ENCODE data around the gene GDF2. TPM values are rescaled to one million over a fixed set of nuclear protein-coding genes. Genes with fewer than 3 reads are reported as not detected.

GDF2 gene
- total RNA-seq, 1 experiment from 2014 or later = not detected

- intact Hi-C loops (cut with micrococcal nuclease; ENCODE audit: unreplicated experiment) = no loop called here
- no peaks in the 10 kb centered on the region for H3K36me3 Mint-ChIP-seq (ENCODE audit: insufficient read depth, unreplicated experiment)
- Histone ChIP-seq H3K4me3 (ENCODE audit: low read depth, low read length) (no peak overlapping the region), H3K36me3 (ENCODE audit: control insufficient read depth, insufficient read depth, low read length) (no peaks in the 10 kb centered on the region), H3K9me3 (no peaks in the 10 kb centered on the region), H3K27me3 (replicated peaks; ENCODE audit: control insufficient read depth, insufficient read depth, low read length) (no peaks in the 10 kb centered on the region), H3K4me1 (no peaks in the 10 kb centered on the region)
- no peaks in the 10 kb centered on the region for H3K9me3 Mint-ChIP-seq (ENCODE audit: unreplicated experiment)
- ChIA-PET POLR2A (no interaction called here), CTCF (no interaction called here)
- H3K27ac Mint-ChIP-seq (ENCODE audit: unreplicated experiment) = no peak overlapping the region
- DNase-seq = peak in 1 of 2 experiments; percentile 25
- no peak for TF ChIP-seq CTCF (IDR thresholded peaks at IDR 0.05; ENCODE audit: insufficient read depth in 1 of 2, low read depth in 1 of 2, low read length in 1 of 2, severe bottlenecking in 1 of 2, unreplicated experiment in 1 of 2)
- peaks cover 17% of the 10 kb centered on the region for H3K27me3 Mint-ChIP-seq (ENCODE audit: insufficient read depth, unreplicated experiment)
- no peak overlapping the region for H3K4me3 Mint-ChIP-seq (ENCODE audit: unreplicated experiment)
- H3K4me1 Mint-ChIP-seq (ENCODE audit: low read depth, unreplicated experiment) = no peaks in the 10 kb centered on the region
- BruUV-seq (replicated peaks) = no TSS peak
These were observed 12.4 kb downstream of the GDF2 start for GRCh38 chr10:47334466-47335295.

DNA sequence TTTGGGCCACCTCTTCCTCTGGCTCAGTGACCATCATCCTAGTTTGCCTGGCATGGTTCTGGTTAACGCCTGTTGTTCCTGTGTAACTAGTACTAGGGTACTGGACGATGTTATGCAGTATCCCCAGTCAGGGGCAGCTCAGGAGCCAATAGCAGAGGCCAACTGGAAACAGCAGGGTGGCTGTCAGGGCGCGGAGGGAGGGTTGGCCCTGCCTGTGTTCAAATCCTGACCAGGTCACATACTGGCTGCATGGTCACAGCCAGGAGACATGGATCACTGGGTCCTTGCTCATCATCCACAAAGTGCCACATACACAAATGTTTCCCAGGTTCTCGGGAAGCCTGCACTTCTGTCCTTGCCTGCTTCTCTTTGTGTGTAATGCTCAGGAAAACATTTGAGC, 13.7 kb downstream of the GDF2 start:
- Histone ChIP-seq H3K27me3 (replicated peaks; ENCODE audit: control insufficient read depth, insufficient read depth, low read length) (no peaks in the 10 kb centered on the region), H3K36me3 (ENCODE audit: control insufficient read depth, insufficient read depth, low read length) (no peaks in the 10 kb centered on the region), H3K4me1 (no peaks in the 10 kb centered on the region), H3K4me3 (ENCODE audit: low read depth, low read length) (no peak overlapping the region), H3K9me3 (no peaks in the 10 kb centered on the region)
- H3K36me3 Mint-ChIP-seq (ENCODE audit: insufficient read depth, unreplicated experiment) = no peaks in the 10 kb centered on the region
- DNase-seq = peak in 1 of 2 experiments; percentile 32
- no TSS peak for BruUV-seq (replicated peaks)
- peaks cover 24% of the 10 kb centered on the region for H3K27me3 Mint-ChIP-seq (ENCODE audit: insufficient read depth, unreplicated experiment)
- H3K4me3 Mint-ChIP-seq (ENCODE audit: unreplicated experiment) = no peak overlapping the region
- no peak for TF ChIP-seq CTCF (IDR thresholded peaks at IDR 0.05; ENCODE audit: insufficient read depth in 1 of 2, low read depth in 1 of 2, low read length in 1 of 2, severe bottlenecking in 1 of 2, unreplicated experiment in 1 of 2)
- no peak overlapping the region for H3K27ac Mint-ChIP-seq (ENCODE audit: unreplicated experiment)
- no peaks in the 10 kb centered on the region for H3K9me3 Mint-ChIP-seq (ENCODE audit: unreplicated experiment)
- H3K4me1 Mint-ChIP-seq (ENCODE audit: low read depth, unreplicated experiment) = no peaks in the 10 kb centered on the region
- ChIA-PET POLR2A (no interaction called here), CTCF (no interaction called here)
- intact Hi-C loops (cut with micrococcal nuclease; ENCODE audit: unreplicated experiment) = no loop called here

DNA sequence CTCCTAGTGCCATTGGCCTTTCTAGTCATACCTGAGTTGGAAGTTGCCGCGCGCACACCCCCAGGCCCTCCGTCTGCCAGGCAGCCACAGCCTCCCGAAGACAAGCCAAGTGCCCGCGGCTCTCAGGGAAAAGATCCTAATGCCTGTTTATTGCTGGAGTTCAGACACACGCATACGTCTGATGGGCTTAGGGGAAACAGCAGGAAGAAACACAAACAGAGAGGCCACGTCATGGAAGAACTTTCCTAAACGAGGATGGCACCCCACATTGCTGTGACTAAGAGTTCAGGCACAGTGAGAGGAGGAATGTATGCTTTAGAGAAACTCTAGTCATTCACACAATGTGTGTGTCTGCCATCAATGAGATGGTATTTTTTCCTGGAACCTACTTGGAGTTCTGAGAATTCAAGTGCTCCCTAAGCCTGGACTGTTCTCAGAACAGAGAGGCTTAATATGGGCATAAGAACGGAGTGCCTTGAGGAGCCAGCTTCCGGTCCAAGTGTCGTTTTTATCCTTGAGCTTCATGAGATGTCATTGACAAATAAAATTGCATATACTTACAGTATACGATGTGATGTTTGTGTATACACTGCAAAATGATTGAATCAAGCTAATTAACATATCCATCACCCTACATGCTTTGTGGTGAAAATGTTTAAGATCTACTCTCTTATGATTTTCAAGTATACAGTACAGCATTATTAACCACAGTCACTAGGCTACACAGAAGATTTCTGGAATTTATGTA, 14.3 kb downstream of the GDF2 start:
- H3K36me3 ChIP-seq (ENCODE audit: control insufficient read depth, insufficient read depth, low read length) = no peaks in the 10 kb centered on the region
- H3K4me3 Mint-ChIP-seq (ENCODE audit: unreplicated experiment) = no peak overlapping the region
- no peaks in the 10 kb centered on the region for H3K9me3 ChIP-seq
- DNase-seq = no peak
- no peaks in the 10 kb centered on the region for H3K27me3 ChIP-seq (replicated peaks; ENCODE audit: control insufficient read depth, insufficient read depth, low read length)
- no peak for TF ChIP-seq CTCF (IDR thresholded peaks at IDR 0.05; ENCODE audit: insufficient read depth in 1 of 2, low read depth in 1 of 2, low read length in 1 of 2, severe bottlenecking in 1 of 2, unreplicated experiment in 1 of 2)
- H3K27ac Mint-ChIP-seq (ENCODE audit: unreplicated experiment) = no peak overlapping the region
- no peak overlapping the region for H3K4me3 ChIP-seq (ENCODE audit: low read depth, low read length)
- no peaks in the 10 kb centered on the region for H3K36me3 Mint-ChIP-seq (ENCODE audit: insufficient read depth, unreplicated experiment)
- H3K9me3 Mint-ChIP-seq (ENCODE audit: unreplicated experiment) = no peaks in the 10 kb centered on the region
- H3K27me3 Mint-ChIP-seq (ENCODE audit: insufficient read depth, unreplicated experiment) = peaks cover 28% of the 10 kb centered on the region
- H3K4me1 Mint-ChIP-seq (ENCODE audit: low read depth, unreplicated experiment) = no peaks in the 10 kb centered on the region
- ChIA-PET POLR2A (no interaction called here), CTCF (interaction anchor here (0.6 kb wide), 1 partner anchor 25 kb away, joined by 3 read pairs; no protein-coding TSS in a partner anchor)
- intact Hi-C loops (cut with micrococcal nuclease; ENCODE audit: unreplicated experiment) = no loop called here
- H3K4me1 ChIP-seq = no peaks in the 10 kb centered on the region
- no TSS peak for BruUV-seq (replicated peaks)
